H9 (cell line): Measurements from ENCODE around the gene GALR2. TPM values are rescaled to one million over a fixed set of nuclear protein-coding genes. Genes with fewer than 3 reads are reported as not detected.
A peak's percentile ranks its signal among the peaks of the same experiment; 100 is the strongest.

ENCODE experiments used
- DNase-seq: peaks from one replicate; pipeline ENCODE4 v3.0.0-alpha.2; 2017
- H2AFZ ChIP-seq: one replicate; pipeline ENCODE4 v1.6.1; 2013; ENCODE audit warnings: mild to moderate bottlenecking, low read length, control low read depth, moderate library complexity
- H2AK5ac ChIP-seq: 2 replicates; pipeline ENCODE4 v1.6.1; 2013; ENCODE audit warnings: low read length, control low read depth, mixed read lengths; ENCODE audit not compliant: insufficient read length
- H2BK120ac ChIP-seq: one replicate; pipeline ENCODE4 v1.6.1; 2013; ENCODE audit warnings: low read depth, mild to moderate bottlenecking, low read length, control low read depth, inconsistent platforms; ENCODE audit not compliant: poor library complexity, severe bottlenecking
- H2BK12ac ChIP-seq: 2 replicates; pipeline ENCODE4 v1.6.1; 2013; ENCODE audit warnings: low read length, control low read depth, mixed read lengths, low read depth; ENCODE audit not compliant: insufficient read length
- H2BK15ac ChIP-seq: 2 replicates; pipeline ENCODE4 v1.6.1; 2013; ENCODE audit warnings: low read depth, low read length, control low read depth
- H2BK20ac ChIP-seq: one replicate; pipeline ENCODE4 v1.6.1; 2013; ENCODE audit warnings: low read depth, mild to moderate bottlenecking, low read length, control low read depth, inconsistent platforms; ENCODE audit not compliant: poor library complexity, severe bottlenecking
- H2BK5ac ChIP-seq: 2 replicates; pipeline ENCODE4 v1.6.1; 2013; ENCODE audit warnings: low read length, control low read depth, mixed read lengths; ENCODE audit not compliant: insufficient read length
- H3K14ac ChIP-seq: 2 replicates; pipeline ENCODE4 v1.6.1; 2013; ENCODE audit warnings: low read length, control low read depth; ENCODE audit not compliant: insufficient read depth
- H3K18ac ChIP-seq: 2 replicates; pipeline ENCODE4 v1.6.1; 2013; ENCODE audit warnings: low read depth, mild to moderate bottlenecking, mixed read lengths, low read length, control low read depth; ENCODE audit not compliant: insufficient read length
- H3K23ac ChIP-seq: 2 replicates; pipeline ENCODE4 v1.6.1; 2013; ENCODE audit warnings: low read length, control low read depth, mixed read lengths, low read depth; ENCODE audit not compliant: insufficient read length
- H3K23me2 ChIP-seq: 2 replicates; pipeline ENCODE4 v1.6.1; 2013; ENCODE audit warnings: low read depth, mild to moderate bottlenecking, mixed read lengths, low read length, control low read depth; ENCODE audit not compliant: insufficient read length, poor library complexity, severe bottlenecking
- H3K27ac ChIP-seq: 2 replicates; pipeline ENCODE4 v1.5.1; 2013; ENCODE audit warnings: low read length, control low read depth, mixed read lengths, low read depth; ENCODE audit not compliant: insufficient read length
- H3K27me3 ChIP-seq: 2 replicates; pipeline ENCODE4 v1.6.1; 2013; ENCODE audit warnings: low read length, control low read depth, inconsistent platforms; ENCODE audit not compliant: insufficient read depth
- H3K4ac ChIP-seq: 2 replicates; pipeline ENCODE4 v1.6.1; 2013; ENCODE audit warnings: low read depth, mild to moderate bottlenecking, control low read depth, inconsistent platforms, low read length, moderate library complexity
- H3K4me1 ChIP-seq: 2 replicates; pipeline ENCODE4 v1.6.1; 2013; ENCODE audit warnings: low read length, control low read depth, inconsistent platforms; ENCODE audit not compliant: insufficient read depth
- H3K4me2 ChIP-seq: 2 replicates; pipeline ENCODE4 v1.6.1; 2013; ENCODE audit warnings: low read length, control low read depth, mixed read lengths; ENCODE audit not compliant: insufficient read length, insufficient read depth
- H3K56ac ChIP-seq: 2 replicates; pipeline ENCODE4 v1.6.1; 2013; ENCODE audit warnings: low read depth, mild to moderate bottlenecking, mixed read lengths, low read length, control low read depth; ENCODE audit not compliant: insufficient read length
- H3K79me1 ChIP-seq: 2 replicates; pipeline ENCODE4 v1.6.1; 2013; ENCODE audit warnings: low read depth, mild to moderate bottlenecking, moderate library complexity, low read length, control low read depth, inconsistent platforms; ENCODE audit not compliant: insufficient read depth, poor library complexity, severe bottlenecking
- H3K79me2 ChIP-seq: 2 replicates; pipeline ENCODE4 v1.6.1; 2013; ENCODE audit warnings: low read length, control low read depth, inconsistent platforms; ENCODE audit not compliant: insufficient read depth
- H3K9ac ChIP-seq: 2 replicates; pipeline ENCODE4 v1.6.1; 2013; ENCODE audit warnings: low read length, control low read depth, mixed read lengths; ENCODE audit not compliant: insufficient read length; ENCODE audit errors: extremely low read depth
- H3K9me3 ChIP-seq: one replicate; pipeline ENCODE4 v1.6.1; 2013; ENCODE audit warnings: low read depth, low read length, inconsistent platforms; ENCODE audit not compliant: control insufficient read depth
- H3T11ph ChIP-seq: one replicate; pipeline ENCODE4 v1.6.1; 2013; ENCODE audit warnings: mild to moderate bottlenecking, low read length, control low read depth, inconsistent platforms
- H4K20me1 ChIP-seq: one replicate; pipeline ENCODE4 v1.6.1; 2013; ENCODE audit not compliant: control insufficient read depth, insufficient read length, insufficient read depth
- H4K5ac ChIP-seq: 2 replicates; pipeline ENCODE4 v1.6.1; 2013; ENCODE audit warnings: low read depth, mild to moderate bottlenecking, mixed read lengths, low read length, control low read depth; ENCODE audit not compliant: insufficient read length
- H4K8ac ChIP-seq: replicated peaks from 2 replicates; pipeline ENCODE4 v1.6.1; 2013; ENCODE audit warnings: low read length, control low read depth, mixed read lengths, low read depth; ENCODE audit not compliant: insufficient read length
- H4K91ac ChIP-seq: 2 replicates; pipeline ENCODE4 v1.6.1; 2013; ENCODE audit warnings: low read depth, mild to moderate bottlenecking, moderate library complexity, mixed read lengths, low read length, control low read depth; ENCODE audit not compliant: insufficient read length
- H3K27ac Mint-ChIP-seq, 3 experiments: 2 replicates in 2 of 3; 3 replicates in 1 of 3; pipeline ENCODE4 v1.8.0; 2020 to 2021; ENCODE audit warnings: mixed read lengths in 3 of 3, mild to moderate bottlenecking in 1 of 3, moderate library complexity in 1 of 3
- H3K27me3 Mint-ChIP-seq: 2 replicates; pipeline ENCODE4 v1.8.0; 2021; ENCODE audit warnings: low read depth, mild to moderate bottlenecking, moderate library complexity, mixed read lengths
- H3K36me3 Mint-ChIP-seq, 3 experiments: 2 replicates in 2 of 3; 3 replicates in 1 of 3; pipeline ENCODE4 v1.8.0; 2020 to 2021; ENCODE audit warnings: low read depth in 3 of 3, mixed read lengths in 3 of 3; ENCODE audit not compliant: insufficient read depth in 1 of 3
- H3K4me1 Mint-ChIP-seq, 2 experiments: 2 replicates each; pipeline ENCODE4 v1.8.0; 2020; ENCODE audit warnings: mixed read lengths in 2 of 2
- H3K4me3 Mint-ChIP-seq, 2 experiments: 2 replicates in 1 of 2; 3 replicates in 1 of 2; pipeline ENCODE4 v1.8.0; 2020 to 2021; ENCODE audit warnings: mild to moderate bottlenecking in 2 of 2, mixed read lengths in 2 of 2, moderate library complexity in 1 of 2
- H3K9me3 Mint-ChIP-seq, 2 experiments: 2 replicates in 1 of 2; 3 replicates in 1 of 2; pipeline ENCODE4 v1.8.0; 2020; ENCODE audit warnings: mild to moderate bottlenecking in 2 of 2, mixed read lengths in 2 of 2, moderate library complexity in 1 of 2
- WGBS: extraction: QIAGEN DNeasy Blood & Tissue Kit; methylation state at CpG from one replicate; pipeline ENCODE4 v1.1.7; 2013; ENCODE audit warnings: missing lambda C conversion rate, low lambda C conversion rate, mixed read lengths; ENCODE audit not compliant: insufficient read length; ENCODE audit errors: extremely low coverage; 5-methylcytosine and 5-hydroxymethylcytosine counted together
- total RNA-seq: library from RNA; stranded (reverse); gene quantifications from 2 replicates; pipeline ENCODE4 v1.2.1, GENCODE V29; 2021
- TF ChIP-seq, protein P1 (sequence below): fragments of 200-600 bp; sonication (generic); conservative IDR thresholded peaks from 3 replicates; pipeline ENCODE4 v1.8.0; 2021; ENCODE audit warnings: antibody characterized with exemption, mild to moderate bottlenecking

GALR2 gene
- total RNA-seq, 1 experiment from 2014 or later, result 0.81 TPM

GRCh38 chr17:76106703-76107102 lies 32.1 kb downstream of the GALR2 start:
- Mint-ChIP-seq H3K27me3 (no peaks in the 10 kb centered on the region; the same call in none of the 2 replicates), H3K27ac (peak overlapping the region in 1 of 3 experiments; percentile 89; a peak in 2 of 7 replicates), H3K9me3 (peaks cover 0 to 3% of the 10 kb centered on the region in 2 experiments; a peak in 1 of 5 replicates), H3K4me1 (peaks cover 20 to 29% of the 10 kb centered on the region in 2 experiments), H3K36me3 (peaks cover 3 to 10% (median 5%) of the 10 kb centered on the region in 3 experiments; a peak in 5 of 7 replicates), H3K4me3 (0 out of 5 replicates have a peak overlapping the region, but pooled peaks of 1 of the 2 experiments have one; percentile 3)
- Histone ChIP-seq H3K4ac (no peak overlapping the region), H3K14ac (no peak overlapping the region), H2AK5ac (no peak overlapping the region), H3K4me1 (peaks cover 6% of the 10 kb centered on the region), H4K91ac (no peak overlapping the region), H4K8ac (no peak overlapping the region), H2BK5ac (no peak overlapping the region), H3K23me2 (peaks cover 11% of the 10 kb centered on the region), H4K20me1 (peaks cover 4% of the 10 kb centered on the region), H2AFZ (no peak overlapping the region), H3K23ac (no peak overlapping the region), H3K27ac (no peak overlapping the region), H2BK15ac (no peak overlapping the region), H3K56ac (no peak overlapping the region), H4K5ac (no peak overlapping the region), H2BK120ac (no peak overlapping the region), H3K9me3 (no peaks in the 10 kb centered on the region), H3K4me2 (peak overlapping the region; percentile 14), H3K79me2 (no peaks in the 10 kb centered on the region), H3T11ph (no peak overlapping the region), H3K18ac (peak overlapping the region; percentile 58), H3K27me3 (no peaks in the 10 kb centered on the region), H3K79me1 (no peaks in the 10 kb centered on the region), H2BK12ac (no peak overlapping the region), H3K9ac (no peak overlapping the region), H2BK20ac (no peak overlapping the region)
- no peak for DNase-seq
- TF ChIP-seq, protein P1, sequence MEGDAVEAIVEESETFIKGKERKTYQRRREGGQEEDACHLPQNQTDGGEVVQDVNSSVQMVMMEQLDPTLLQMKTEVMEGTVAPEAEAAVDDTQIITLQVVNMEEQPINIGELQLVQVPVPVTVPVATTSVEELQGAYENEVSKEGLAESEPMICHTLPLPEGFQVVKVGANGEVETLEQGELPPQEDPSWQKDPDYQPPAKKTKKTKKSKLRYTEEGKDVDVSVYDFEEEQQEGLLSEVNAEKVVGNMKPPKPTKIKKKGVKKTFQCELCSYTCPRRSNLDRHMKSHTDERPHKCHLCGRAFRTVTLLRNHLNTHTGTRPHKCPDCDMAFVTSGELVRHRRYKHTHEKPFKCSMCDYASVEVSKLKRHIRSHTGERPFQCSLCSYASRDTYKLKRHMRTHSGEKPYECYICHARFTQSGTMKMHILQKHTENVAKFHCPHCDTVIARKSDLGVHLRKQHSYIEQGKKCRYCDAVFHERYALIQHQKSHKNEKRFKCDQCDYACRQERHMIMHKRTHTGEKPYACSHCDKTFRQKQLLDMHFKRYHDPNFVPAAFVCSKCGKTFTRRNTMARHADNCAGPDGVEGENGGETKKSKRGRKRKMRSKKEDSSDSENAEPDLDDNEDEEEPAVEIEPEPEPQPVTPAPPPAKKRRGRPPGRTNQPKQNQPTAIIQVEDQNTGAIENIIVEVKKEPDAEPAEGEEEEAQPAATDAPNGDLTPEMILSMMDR, result no peak
- WGBS, result no CpG with 5 or more reads among the region's 3 CpGs
